IMR-90 (cell line): ENCODE data around the gene RPS6KA3. TPM values are rescaled to one million over a fixed set of nuclear protein-coding genes. Genes with fewer than 3 reads are reported as not detected.

ENCODE experiments used
- ATAC-seq: fragments of 200-7000 bp; cut with Tn5 transposase; 2 replicates; pipeline ENCODE4 v1.9.1; 2020; ENCODE audit warnings: low read depth, mild to moderate bottlenecking, moderate library complexity
- BruUV-seq: library from RNA; stranded (reverse); fragments of 400-500 nt; replicated peaks from 2 replicates; lab custom pipeline; 2021; lab: Mats Ljungman, UMichigan
- CTCF ChIA-PET: fragments of 300-600 bp; formaldehyde crosslinking; extraction: SDS; loops from one replicate; lab custom pipeline; 2021; ENCODE audit warnings: antibody characterized with exemption; lab: Yijun Ruan, JAX
- POLR2A ChIA-PET: fragments of 300-600 bp; sonication (Branson Sonifier 250); formaldehyde crosslinking; loops from one replicate; lab custom pipeline; 2022; ENCODE audit warnings: antibody characterized with exemption; ENCODE audit not compliant: unreplicated experiment; lab: Charles Lee
- DNase-seq: peaks from one replicate; pipeline ENCODE4 v3.0.0; 2013
- H2AFZ ChIP-seq: replicated peaks from 2 replicates; pipeline ENCODE3; 2013; ENCODE audit warnings: low read length, mild to moderate bottlenecking; ENCODE audit not compliant: poor library complexity
- H2AK5ac ChIP-seq: 2 replicates; pipeline ENCODE4 v1.6.1; 2013; ENCODE audit warnings: low read depth, low read length, inconsistent platforms
- H2AK9ac ChIP-seq: replicated peaks from 2 replicates; pipeline ENCODE3; 2013; ENCODE audit warnings: mild to moderate bottlenecking, low read depth, low read length, moderate library complexity; ENCODE audit not compliant: poor library complexity
- H2BK120ac ChIP-seq: 2 replicates; pipeline ENCODE4 v1.6.1; 2013; ENCODE audit warnings: low read depth, low read length, inconsistent platforms
- H2BK15ac ChIP-seq: 3 replicates; pipeline ENCODE4 v1.6.1; 2013; ENCODE audit warnings: low read depth, low read length, inconsistent platforms
- H2BK20ac ChIP-seq: 2 replicates; pipeline ENCODE4 v1.6.1; 2013; ENCODE audit warnings: low read depth, mild to moderate bottlenecking, inconsistent platforms, low read length, moderate library complexity
- H2BK5ac ChIP-seq: 2 replicates; pipeline ENCODE4 v1.6.1; 2013; ENCODE audit warnings: mild to moderate bottlenecking, low read depth, low read length, inconsistent platforms; ENCODE audit not compliant: poor library complexity, severe bottlenecking
- H3K14ac ChIP-seq: replicated peaks from 2 replicates; pipeline ENCODE4 v1.6.1; 2013; ENCODE audit warnings: low read depth, low read length, inconsistent platforms
- H3K18ac ChIP-seq: 2 replicates; pipeline ENCODE4 v1.6.1; 2013; ENCODE audit warnings: low read depth, low read length, control low read depth
- H3K23ac ChIP-seq: 2 replicates; pipeline ENCODE4 v1.6.1; 2013; ENCODE audit warnings: low read depth, low read length, inconsistent platforms
- H3K27ac ChIP-seq: 2 replicates; pipeline ENCODE4 v1.5.1; 2013; ENCODE audit warnings: mild to moderate bottlenecking, control low read depth, low read length; ENCODE audit not compliant: insufficient read depth
- H3K27me3 ChIP-seq: 2 replicates; pipeline ENCODE4 v1.6.1; 2013; ENCODE audit warnings: low read length; ENCODE audit not compliant: control insufficient read depth, insufficient read depth
- H3K36me3 ChIP-seq: 2 replicates; pipeline ENCODE4 v1.6.1; 2013; ENCODE audit warnings: low read length, mixed read lengths; ENCODE audit not compliant: control insufficient read depth, insufficient read depth
- H3K4ac ChIP-seq: 2 replicates; pipeline ENCODE4 v1.6.1; 2013; ENCODE audit warnings: low read depth, low read length, inconsistent platforms
- H3K4me1 ChIP-seq: 2 replicates; pipeline ENCODE4 v1.6.1; 2013; ENCODE audit warnings: low read length, mixed read lengths; ENCODE audit not compliant: control insufficient read depth, insufficient read depth
- H3K4me2 ChIP-seq: 2 replicates; pipeline ENCODE4 v1.6.1; 2013; ENCODE audit warnings: low read depth, mild to moderate bottlenecking, control low read depth, low read length, moderate library complexity
- H3K4me3 ChIP-seq: 2 replicates; pipeline ENCODE4 v1.5.1; 2013; ENCODE audit warnings: low read depth, mild to moderate bottlenecking, control low read depth, low read length, moderate library complexity; ENCODE audit not compliant: insufficient read depth
- H3K56ac ChIP-seq: 2 replicates; pipeline ENCODE4 v1.6.1; 2013; ENCODE audit warnings: low read length, inconsistent platforms; ENCODE audit not compliant: insufficient read depth; ENCODE audit errors: extremely low read depth
- H3K79me1 ChIP-seq, 2 experiments: 2 replicates each; pipeline ENCODE4 v1.6.1; 2013; ENCODE audit warnings: low read length in 2 of 2, inconsistent platforms in 1 of 2, low read depth in 1 of 2
- H3K9ac ChIP-seq: 2 replicates; pipeline ENCODE4 v1.6.1; 2013; ENCODE audit warnings: low read depth, low read length, control low read depth
- H3K9me1 ChIP-seq: 2 replicates; pipeline ENCODE4 v1.6.1; 2013; ENCODE audit warnings: low read length, inconsistent platforms; ENCODE audit not compliant: insufficient read depth
- H3K9me3 ChIP-seq: 2 replicates; pipeline ENCODE4 v1.6.1; 2013; ENCODE audit warnings: low read length; ENCODE audit not compliant: control insufficient read depth, insufficient read depth
- H4K20me1 ChIP-seq: 2 replicates; pipeline ENCODE4 v1.6.1; 2013; ENCODE audit warnings: low read length, inconsistent platforms; ENCODE audit not compliant: insufficient read depth
- H4K5ac ChIP-seq: 2 replicates; pipeline ENCODE4 v1.6.1; 2013; ENCODE audit warnings: mild to moderate bottlenecking, low read depth, low read length, control low read depth
- H4K8ac ChIP-seq, 2 experiments: 2 replicates each; pipeline ENCODE4 v1.6.1; 2013; ENCODE audit warnings: low read depth in 2 of 2, low read length in 2 of 2, control low read depth in 1 of 2, inconsistent platforms in 1 of 2
- H4K91ac ChIP-seq: 2 replicates; pipeline ENCODE4 v1.6.1; 2013; ENCODE audit warnings: low read depth, low read length, inconsistent platforms; ENCODE audit not compliant: insufficient read depth
- BHLHE40 ChIP-seq: fragments of 150-350 bp; IDR thresholded peaks from 2 replicates; pipeline ENCODE4 v1.6.1; 2016; ENCODE audit warnings: mild to moderate bottlenecking, low read depth, low read length
- FOS ChIP-seq: fragments of 150-350 bp; IDR thresholded peaks from 2 replicates; pipeline ENCODE4 v1.6.1; 2016; ENCODE audit warnings: low read depth, low read length
- RCOR1 ChIP-seq: IDR thresholded peaks from 2 replicates; pipeline ENCODE4 v1.6.1; 2012; ENCODE audit warnings: mild to moderate bottlenecking, low read length, improper control_type of control experiment; ENCODE audit not compliant: insufficient replicate concordance
- USF2 ChIP-seq: fragments of 150-350 bp; IDR thresholded peaks from 2 replicates; pipeline ENCODE4 v1.6.1; 2017; ENCODE audit warnings: mild to moderate bottlenecking, antibody characterized with exemption, low read length, low read depth
- whole genome bisulfite sequencing, 2 experiments: methylation state at CpG; one replicate each; pipeline versions ENCODE4 v1.1.5 to v1.1.7; 2013; ENCODE audit warnings: missing lambda C conversion rate in 2 of 2; ENCODE audit not compliant: insufficient read length in 1 of 2; ENCODE audit errors: extremely low coverage in 2 of 2; 5-methylcytosine and 5-hydroxymethylcytosine counted together
- dilution Hi-C: fragments of 300-500 bp; cut with HindIII; formaldehyde crosslinking; loops from one replicate; pipeline ENCODE4 v1.14.3; 2018; ENCODE audit warnings: low sequenced_read_pairs; ENCODE audit not compliant: unreplicated experiment
- in situ Hi-C: fragments of 300-500 bp; cut with MboI; formaldehyde crosslinking; loops from 3 replicates; pipeline ENCODE4 v1.14.3; 2019; ENCODE audit warnings: low sequenced_read_pairs, inconsistent platforms, mixed read lengths
- intact Hi-C: fragments of 100-400 bp; cut with micrococcal nuclease; formaldehyde crosslinking; loops from 2 replicates; pipeline ENCODE4 v1.10.0; 2022
- polyA plus RNA-seq, 3 experiments: library from polyadenylated mRNA; depleted of rRNA; stranded (reverse); fragments of >200 nt; gene quantifications; 2 replicates each; pipeline ENCODE4 v1.2.3, GENCODE V29; 2012; ENCODE audit warnings: low replicate concordance in 1 of 3
- total RNA-seq: library from RNA; depleted of rRNA; stranded (reverse); fragments of >200 nt; gene quantifications from 2 replicates; pipeline ENCODE4 v1.2.3, GENCODE V29; 2012

Gene RPS6KA3
- total and polyA plus RNA-seq, 2 of the 4 experiments (the other 2 are of a cell fraction) = 20.8 to 43.9 TPM

DNA sequence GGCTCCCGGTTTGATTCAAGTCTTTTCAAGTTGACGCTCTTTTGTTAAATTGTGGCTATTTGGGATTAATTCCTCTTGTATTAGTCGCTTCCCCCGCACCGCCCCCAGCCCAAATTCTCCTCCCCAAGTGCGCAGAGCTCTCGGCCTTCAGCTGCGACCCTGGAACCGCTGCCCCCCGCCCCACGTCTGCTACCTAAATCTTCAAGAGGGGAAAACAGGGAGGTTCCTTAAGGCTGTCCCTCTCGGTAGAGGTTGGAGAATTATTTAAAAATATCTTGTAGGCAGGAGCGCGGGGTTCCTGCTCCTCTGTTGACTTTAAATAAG lies 860 bp upstream of the RPS6KA3 start:
- Histone ChIP-seq H3K14ac (0 out of 2 replicates have a peak overlapping the region, but pooled peaks have one; percentile 31), H2BK20ac (no peak overlapping the region), H2AK9ac (peak overlapping the region; percentile 90), H3K9me1 (no peaks in the 10 kb centered on the region), H4K8ac (peak overlapping the region; percentile 71 to 88; a peak in 3 of 4 replicates), H4K20me1 (peaks cover 21% of the 10 kb centered on the region; the same call in 1 of the 2 replicates), H3K27ac (peak overlapping the region; percentile 76), H3K4ac (peak overlapping the region; percentile 77; the same call in 1 of the 2 replicates), H3K79me1 (no peaks in the 10 kb centered on the region; a peak in 1 of 4 replicates), H2BK15ac (no peak overlapping the region; the same call in 2 of the 3 replicates), H3K4me2 (peak overlapping the region; percentile 47), H2BK5ac (peak overlapping the region; percentile 31), H3K36me3 (no peaks in the 10 kb centered on the region), H3K4me1 (no peaks in the 10 kb centered on the region), H3K9ac (peak overlapping the region; percentile 83), H3K18ac (no peak overlapping the region), H3K27me3 (no peaks in the 10 kb centered on the region), H3K56ac (no peak overlapping the region), H2AK5ac (peak overlapping the region; percentile 69; the same call in 1 of the 2 replicates), H3K9me3 (no peaks in the 10 kb centered on the region), H4K5ac (no peak overlapping the region), H2AFZ (peak overlapping the region; percentile 95), H4K91ac (0 out of 2 replicates have a peak overlapping the region, but pooled peaks have one; percentile 51), H3K4me3 (peak overlapping the region; percentile 95), H3K23ac (no peak overlapping the region), H2BK120ac (peak overlapping the region; percentile 57)
- 5% methylated on average over 3 of the region's 14 CpGs; no CpG with 5 or more reads in 1 of the 2 experiments for WGBS, 2 experiments
- dilution Hi-C loops (no loop called here), in situ Hi-C loops (loop anchor here (25.0 kb wide), 1 partner anchor 1470 kb away; no protein-coding TSS in a partner anchor), intact Hi-C loops (loop anchor here (5.0 kb wide), 1 partner anchor 255 kb away; no protein-coding TSS in a partner anchor)
- DNase-seq (peak; percentile 8), ATAC-seq (no peak)
- TF ChIP-seq BHLHE40 = no peak
- TF ChIP-seq FOS = no peak
- TF ChIP-seq USF2 = no peak
- no peak for TF ChIP-seq RCOR1
- ChIA-PET CTCF (interaction anchor here (0.6 kb wide), 2 partner anchors 11 to 165 kb away, joined by 3 to 5 read pairs; no protein-coding TSS in a partner anchor), POLR2A (no interaction called here)
- BruUV-seq = no TSS peak
